Stimulated activated CD4-positive, alpha-beta T cell treated with anti-CD3 and anti-CD28 coated beads, Interleukin-4, amount 100 ng/mL, for 4 hours (primary cell): ENCODE data around the gene EDEM1.
A peak's percentile ranks its signal among the peaks of the same experiment; 100 is the strongest.
"Not testable (repeated sequence)": the region's sequence is repeated elsewhere in the genome, so short reads cannot be mapped to it uniquely, and the experiment has no call there.

Experiments used
- DNase-seq, 2 experiments: peaks; one replicate each; pipeline ENCODE4 v3.0.0-alpha.2; 2020

Gene EDEM1

DNA sequence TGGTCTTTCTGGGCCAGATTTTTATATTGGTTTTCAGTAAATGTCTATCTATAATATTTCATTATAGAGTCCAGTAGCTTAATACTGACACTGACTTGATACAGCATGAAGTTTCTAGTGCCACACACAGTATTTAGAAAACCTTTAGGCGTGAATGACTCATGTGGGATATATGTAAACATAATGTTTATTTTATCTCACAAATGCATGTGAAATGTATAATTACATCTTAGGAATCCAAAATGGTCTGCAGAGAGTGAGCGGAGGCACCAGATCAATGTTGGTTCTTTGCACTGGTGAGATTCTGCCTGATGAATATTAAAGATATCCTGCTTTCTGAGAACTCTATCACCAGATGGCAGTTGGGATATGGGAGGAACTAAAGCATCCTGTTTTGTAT is 8.5 kb upstream of the EDEM1 start:
- not testable (repeated sequence) for DNase-seq

DNA sequence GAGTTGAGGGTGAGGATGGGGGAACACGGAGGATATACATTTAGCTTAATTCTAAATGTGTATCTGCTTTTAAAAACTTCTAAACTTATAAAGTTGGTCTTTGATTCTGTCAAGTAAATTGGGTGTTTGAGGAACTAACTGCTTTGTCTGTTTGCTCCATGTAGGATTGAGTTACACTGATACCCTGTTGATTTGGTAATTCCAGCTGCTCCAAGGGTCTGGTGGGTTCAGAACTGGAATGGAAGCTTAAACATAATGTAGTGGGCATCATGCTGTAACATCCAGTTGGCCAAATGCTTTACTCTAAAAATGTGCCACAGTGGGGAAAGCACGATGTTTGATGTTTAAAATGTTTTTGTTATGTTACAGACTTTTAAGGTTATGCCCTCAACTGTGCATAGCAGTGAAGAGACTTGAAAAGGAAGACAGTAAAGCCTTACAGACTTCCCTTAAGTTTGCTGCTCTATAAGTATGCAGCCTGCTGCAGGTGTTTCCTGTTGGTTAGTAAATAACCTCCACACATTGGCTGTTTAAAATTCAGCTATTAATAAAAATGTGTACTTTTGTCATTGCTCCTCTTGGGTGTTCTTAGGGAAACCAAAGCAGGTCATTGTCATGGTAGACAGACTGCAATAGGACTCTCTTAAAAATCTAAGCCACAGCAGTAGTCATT is 5.9 kb upstream of the EDEM1 start:
- no peak for DNase-seq

DNA sequence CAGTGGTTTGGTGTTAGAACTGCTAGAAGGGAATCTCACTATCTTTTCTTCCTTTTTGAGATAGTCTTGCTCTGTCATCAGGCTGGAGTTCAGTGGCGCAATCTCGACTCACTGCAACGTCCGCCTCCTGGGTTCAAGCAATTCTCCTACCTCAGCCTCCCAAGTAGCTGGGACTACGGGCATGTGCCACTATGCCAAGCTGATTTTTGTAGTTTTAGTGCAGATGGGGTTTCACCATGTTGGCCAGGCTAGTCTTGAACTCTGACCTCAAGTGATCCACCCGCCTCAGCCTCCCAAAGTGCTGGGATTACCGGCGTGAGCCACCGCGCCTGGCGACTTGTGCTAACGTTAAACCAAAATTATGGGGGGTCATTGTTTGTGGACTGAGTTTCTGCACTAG is 3.8 kb upstream of the EDEM1 start:
- DNase-seq: not testable (repeated sequence)

GRCh38 chr3:5184499-5184898 is 3.0 kb upstream of the EDEM1 start:
- no peak for DNase-seq

- DNase-seq: no peak
These were observed 2.3 kb upstream of the EDEM1 start for GRCh38 chr3:5185093-5185673.

DNA sequence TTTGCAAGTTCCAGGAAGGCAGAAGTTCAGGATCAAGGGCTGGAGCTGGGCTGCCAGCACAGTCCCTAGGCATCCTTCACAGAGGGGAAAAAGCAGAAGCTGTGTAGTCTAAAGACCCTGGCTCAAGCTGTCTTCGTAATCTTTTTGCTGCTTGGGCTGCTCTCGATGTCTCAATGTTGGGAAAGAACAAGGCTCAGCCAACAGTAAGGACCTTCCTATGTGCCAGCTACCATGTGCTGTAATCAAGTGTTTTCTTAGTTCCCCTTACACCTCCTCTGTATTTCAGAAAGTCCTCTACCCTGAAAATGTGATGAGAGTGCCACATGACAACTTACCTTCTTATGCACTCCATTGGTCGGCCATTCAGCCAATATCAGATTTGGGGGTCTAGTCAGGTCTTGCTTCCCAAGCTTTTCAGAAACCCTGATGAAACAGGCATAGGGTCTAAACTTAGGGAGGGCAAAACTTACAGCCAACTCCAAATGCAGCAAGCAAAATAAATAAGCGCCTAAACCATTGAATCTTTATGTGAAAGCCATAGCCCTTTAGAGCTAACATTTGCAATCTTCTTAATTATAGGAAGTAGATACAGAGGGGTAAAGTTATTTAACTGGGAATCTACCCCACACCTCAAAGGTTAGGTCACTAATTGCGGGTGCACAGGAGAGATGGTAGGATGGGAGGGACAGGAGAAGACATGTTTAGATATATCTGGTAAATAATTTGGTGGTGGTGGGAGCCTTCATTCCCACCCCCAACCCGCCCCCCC is 1.2 kb upstream of the EDEM1 start:
- DNase-seq: no peak

GRCh38 chr3:5186858-5187155 is 700 bp upstream of the EDEM1 start:
- no peak for DNase-seq

- peak; percentile 35 to 56 for DNase-seq
These were observed 462 bp downstream of the EDEM1 start for GRCh38 chr3:5187920-5188418.

- peak; percentile 28 to 60 for DNase-seq
These were observed 1.1 kb downstream of the EDEM1 start for GRCh38 chr3:5188419-5189221.

GRCh38 chr3:5190147-5190791 is 2.8 kb downstream of the EDEM1 start:
- no peak for DNase-seq

- no peak for DNase-seq
These were observed 4.2 kb downstream of the EDEM1 start for GRCh38 chr3:5191555-5192304.

DNA sequence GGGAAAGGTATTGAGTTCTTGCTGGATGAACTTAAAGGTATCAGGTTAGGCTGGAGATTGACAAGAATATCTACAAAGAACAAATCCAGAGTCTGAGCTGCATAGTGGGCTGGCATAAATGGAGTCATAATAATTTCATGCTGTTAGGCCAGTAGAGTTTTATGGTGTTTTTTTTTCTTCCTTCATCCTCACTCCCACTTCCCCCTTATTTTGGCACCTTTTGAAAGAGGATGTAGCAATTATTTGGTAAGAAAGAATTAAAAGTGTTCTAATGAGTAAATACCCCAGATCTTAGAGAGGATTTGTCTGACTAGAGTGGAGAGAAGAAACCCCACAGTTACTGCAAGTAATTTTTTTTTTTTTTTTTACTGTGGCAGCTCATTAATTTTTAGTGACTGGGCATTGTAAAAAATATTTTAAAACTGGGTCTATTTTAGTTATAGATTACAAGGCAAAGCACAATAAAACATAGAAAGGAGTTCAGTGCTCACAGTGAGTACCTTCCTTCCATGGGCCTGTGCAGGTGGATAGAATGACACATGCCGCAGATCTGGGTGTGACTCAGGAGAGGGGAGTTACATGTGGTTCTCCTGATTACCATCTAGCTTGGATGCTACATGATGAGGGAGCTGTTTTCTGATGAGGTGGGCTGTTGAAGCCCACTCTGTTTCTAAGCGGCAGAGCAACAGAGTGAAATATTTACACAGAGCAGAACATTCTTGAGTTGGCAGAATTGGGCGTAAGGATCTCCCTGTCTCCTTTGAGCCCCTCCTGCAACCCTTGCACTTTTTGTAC is 5.3 kb downstream of the EDEM1 start:
- DNase-seq: peak in 1 of 2 experiments; percentile 58

- DNase-seq: no peak
These were observed 6.8 kb downstream of the EDEM1 start for GRCh38 chr3:5194341-5194740.

DNA sequence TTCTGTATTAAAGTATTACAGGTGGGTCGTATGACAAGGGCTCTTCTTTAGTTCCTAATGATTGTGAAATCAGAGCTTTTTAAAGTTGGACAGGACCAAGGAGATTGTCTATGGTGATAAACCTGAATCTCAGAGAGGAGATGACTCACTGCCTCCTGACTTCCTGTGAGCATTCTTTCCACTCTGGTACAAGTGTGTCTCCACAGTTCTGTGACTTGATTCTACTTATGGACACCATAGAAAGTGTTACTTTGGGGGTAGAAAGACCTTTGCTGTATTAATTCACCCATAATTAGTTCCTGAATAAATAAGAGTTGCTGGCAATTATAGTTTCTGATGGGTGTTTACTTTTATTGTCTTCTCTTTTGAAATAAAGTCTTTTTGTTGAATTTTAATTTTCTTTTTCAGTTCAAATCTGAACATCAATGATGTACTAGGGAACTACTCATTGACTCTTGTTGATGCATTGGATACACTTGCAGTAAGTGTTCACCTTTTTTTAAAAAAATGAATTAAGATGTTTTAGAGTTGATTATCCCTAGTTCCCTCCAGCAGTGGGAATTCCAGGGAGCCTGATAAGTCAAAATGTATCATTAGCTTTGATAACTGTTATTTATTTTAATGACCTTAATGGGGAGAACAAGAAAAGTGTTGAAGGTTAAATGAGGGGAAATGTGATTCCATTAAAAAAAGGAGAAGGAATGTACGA is 7.4 kb downstream of the EDEM1 start:
- peak in 1 of 2 experiments; percentile 59 for DNase-seq

GRCh38 chr3:5195605-5196004 is 8.1 kb downstream of the EDEM1 start:
- peak in 1 of 2 experiments; percentile 22 for DNase-seq

GRCh38 chr3:5197022-5197421 is 9.5 kb downstream of the EDEM1 start:
- no peak for DNase-seq

DNA sequence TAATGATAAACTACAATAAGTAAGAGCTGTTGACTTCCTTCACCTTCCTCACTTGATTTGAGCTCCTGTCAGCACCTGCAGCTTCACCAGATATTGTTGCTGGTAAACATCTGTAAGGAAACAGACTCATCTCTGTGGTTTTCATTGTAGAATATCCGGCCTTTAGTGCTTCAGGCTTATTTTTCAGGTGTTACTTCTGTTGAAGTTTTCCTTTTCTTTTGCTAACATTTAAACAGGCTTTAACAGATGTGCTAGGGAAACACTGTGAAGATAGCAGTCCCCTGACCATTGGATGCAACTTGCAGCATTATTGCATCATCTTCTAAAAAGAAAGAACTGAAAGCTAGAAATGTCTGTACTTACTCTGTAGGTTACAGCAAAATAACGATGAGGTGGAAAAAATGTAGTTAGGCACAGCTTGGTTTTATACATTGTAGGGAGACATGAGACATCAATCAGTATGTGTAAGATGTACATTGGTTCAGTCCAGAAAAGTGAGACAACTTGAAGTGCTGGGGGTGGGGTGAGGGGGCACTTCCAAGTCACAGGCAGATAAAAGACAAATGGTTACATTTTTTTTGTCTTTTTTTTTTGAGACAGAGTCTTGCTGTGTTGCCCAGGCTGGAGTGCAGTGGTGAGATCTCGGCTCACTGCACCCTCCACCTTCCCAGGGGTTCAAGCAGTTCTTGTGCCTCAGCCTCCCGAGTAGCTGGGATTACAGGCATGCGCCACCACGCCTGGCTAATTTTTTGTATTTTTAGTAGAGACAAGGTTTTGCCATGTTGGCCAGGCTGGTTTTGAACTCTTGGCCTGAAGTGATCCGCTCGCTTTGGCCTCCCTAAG is 10.2 kb downstream of the EDEM1 start:
- peak in 1 of 2 experiments; percentile 45 for DNase-seq

- no peak for DNase-seq
These were observed 10.8 kb downstream of the EDEM1 start for GRCh38 chr3:5198313-5198677.

GRCh38 chr3:5198986-5199731 is 11.7 kb downstream of the EDEM1 start:
- DNase-seq: no peak
